VCaP (cell line): ENCODE data around the gene CBLL2.

Experiments
- H3K27ac ChIP-seq: fragments of 450-650 bp; 2 replicates; pipeline ENCODE4 v1.5.1; 2017
- CTCF ChIP-seq: fragments of 450-650 bp; conservative IDR thresholded peaks from 2 replicates; pipeline ENCODE4 v1.5.1; 2017; ENCODE audit warnings: mild to moderate bottlenecking, moderate library complexity

Gene CBLL2

GRCh38 chrX:22272613-22273012 is at the start of gene CBLL2:
TSS of gene CBLL2 (plus strand) at chrX:22272913. CDS start at chrX:22272992, 79 bp downstream.
- TF ChIP-seq CTCF, result no peak
- no peak within 1 kb of the TSS for H3K27ac ChIP-seq

- TF ChIP-seq CTCF, result no peak
- no peak overlapping the region for H3K27ac ChIP-seq
Measured at GRCh38 chrX:22234380-22234779, 38.3 kb upstream of the CBLL2 start.

- no peak overlapping the region for H3K27ac ChIP-seq
- TF ChIP-seq CTCF, result no peak
Measured at GRCh38 chrX:22237479-22237878, 35.2 kb upstream of the CBLL2 start.

GRCh38 chrX:22246620-22247019 is 26.1 kb upstream of the CBLL2 start:
- TF ChIP-seq CTCF, result no peak
- no peak overlapping the region for H3K27ac ChIP-seq

GRCh38 chrX:22247169-22247568 is 25.5 kb upstream of the CBLL2 start:
- no peak overlapping the region for H3K27ac ChIP-seq
- TF ChIP-seq CTCF, result no peak

- no peak for TF ChIP-seq CTCF
- H3K27ac ChIP-seq, result no peak overlapping the region
Measured at GRCh38 chrX:22248401-22248800, 24.3 kb upstream of the CBLL2 start.

GRCh38 chrX:22249371-22249770 is 23.3 kb upstream of the CBLL2 start:
- TF ChIP-seq CTCF, result no peak
- no peak overlapping the region for H3K27ac ChIP-seq

GRCh38 chrX:22268706-22269105 is 4.0 kb upstream of the CBLL2 start:
- no peak overlapping the region for H3K27ac ChIP-seq
- TF ChIP-seq CTCF, result no peak
